HG03378 (cell line): ENCODE measurements around the gene NPC2.

Experiments
- ATAC-seq: cut with Tn5 transposase; IDR thresholded peaks from one replicate; pipeline ENCODE4 v1.9.1; 2021; ENCODE audit warnings: mild to moderate bottlenecking, moderate library complexity; ENCODE audit not compliant: unreplicated experiment

The NPC2 gene

DNA sequence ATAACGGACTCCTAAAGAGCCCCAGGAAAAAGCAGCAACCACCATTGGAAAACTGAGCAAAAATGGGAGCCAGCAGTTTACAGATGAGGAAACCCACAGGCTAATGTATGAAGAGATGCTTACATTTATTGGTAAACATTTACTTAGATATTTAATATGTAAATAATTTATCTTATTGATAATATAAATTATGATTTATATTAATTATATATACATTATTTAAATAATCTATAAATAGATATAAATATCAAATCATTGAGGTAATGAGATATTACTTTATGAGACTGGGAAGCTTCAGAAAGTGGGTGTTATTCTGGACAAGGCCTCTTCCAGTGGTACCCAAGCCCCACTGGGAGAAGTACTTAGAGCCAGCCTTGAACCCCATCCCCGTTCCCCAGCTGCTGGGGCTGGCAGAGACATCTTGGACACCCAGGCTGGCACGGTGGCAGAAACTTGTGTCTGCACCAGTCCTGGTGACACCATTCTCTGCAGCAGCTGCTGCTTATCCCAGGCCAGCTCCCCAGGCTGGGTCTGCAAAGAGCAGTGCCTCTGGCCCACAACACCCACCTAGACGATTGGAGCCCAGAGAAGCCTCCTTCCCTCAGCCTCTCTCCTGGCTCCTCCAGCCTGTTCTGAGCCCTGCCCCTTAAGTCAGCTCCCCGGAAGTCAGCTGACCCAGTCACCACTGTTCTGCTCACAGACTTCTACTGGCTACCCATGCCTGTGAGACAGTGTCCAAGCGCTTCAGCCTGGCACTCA lies 26.4 kb upstream of the NPC2 start:
- no peak for ATAC-seq

DNA sequence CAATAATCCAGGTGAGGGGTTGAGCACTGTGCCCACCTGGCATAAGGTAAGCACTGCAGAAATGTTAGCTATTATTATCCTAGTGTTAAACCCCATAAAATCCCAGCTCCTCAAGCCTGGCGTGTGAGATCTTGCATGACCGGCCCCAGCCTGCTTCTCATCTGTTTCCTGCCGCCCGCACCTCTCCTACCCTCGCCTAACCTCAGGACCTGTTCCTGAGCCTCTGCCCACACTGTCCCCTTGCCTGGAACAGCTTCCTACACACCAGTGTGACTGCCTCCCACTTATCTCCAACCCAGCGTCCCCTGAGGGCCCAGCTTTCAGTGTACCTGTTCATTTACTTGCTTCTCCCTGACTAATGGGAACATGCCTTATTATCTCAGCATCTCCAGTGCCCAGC lies 25.1 kb upstream of the NPC2 start:
- no peak for ATAC-seq

DNA sequence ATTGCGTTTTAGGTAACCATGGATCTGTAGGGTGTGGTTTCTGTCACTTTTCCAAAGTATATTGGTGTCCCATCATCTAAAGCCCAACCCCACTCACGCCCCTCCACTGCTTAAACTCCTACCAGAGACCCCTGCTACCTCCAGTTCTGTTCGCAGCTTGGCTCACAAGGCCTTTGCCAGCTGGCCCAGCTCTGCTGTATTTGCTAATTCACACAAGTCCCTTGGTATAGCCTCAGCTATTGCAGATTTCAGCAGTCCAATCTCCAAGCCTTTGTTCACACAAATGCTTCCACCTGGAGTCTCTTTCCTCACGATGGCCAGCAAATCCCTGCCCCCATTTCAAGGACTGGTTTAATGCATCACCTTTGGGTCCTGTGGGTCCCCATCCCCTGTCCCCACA lies 24.6 kb upstream of the NPC2 start:
- no peak for ATAC-seq

DNA sequence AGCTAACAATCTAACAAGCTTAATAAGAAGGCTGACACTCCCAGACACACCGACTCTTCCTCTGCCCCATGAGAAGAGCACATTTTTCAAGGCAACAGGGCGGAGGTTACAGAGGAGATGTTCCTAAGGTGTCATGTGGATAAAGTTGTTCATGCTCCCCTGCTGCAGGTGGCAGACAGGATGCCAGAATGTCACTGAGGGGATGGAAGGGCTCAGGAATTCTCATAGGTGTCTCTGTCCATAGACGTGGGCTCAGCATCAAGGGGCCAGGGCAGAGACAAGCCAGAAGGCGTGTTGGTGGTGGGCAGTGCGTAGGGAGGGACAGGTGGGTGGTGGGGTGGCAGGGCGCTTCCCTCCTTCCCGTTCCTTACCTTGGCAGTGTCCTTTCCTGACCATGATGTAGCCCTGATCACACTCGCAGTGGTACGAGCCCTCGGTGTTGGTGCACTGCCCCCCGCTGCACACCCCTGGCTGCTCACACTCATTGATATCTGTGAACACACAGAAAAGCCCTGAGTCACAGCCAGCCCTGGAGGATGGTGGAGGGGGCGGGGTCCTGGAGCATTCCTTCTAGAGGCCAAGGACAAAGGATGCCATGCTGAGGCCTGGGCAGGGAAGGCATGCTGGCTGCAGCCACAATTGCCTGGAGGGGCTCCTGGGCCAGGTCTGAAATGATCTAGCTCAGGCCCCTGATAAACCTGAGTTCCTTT lies 23.5 kb upstream of the NPC2 start:
- ATAC-seq: no peak

DNA sequence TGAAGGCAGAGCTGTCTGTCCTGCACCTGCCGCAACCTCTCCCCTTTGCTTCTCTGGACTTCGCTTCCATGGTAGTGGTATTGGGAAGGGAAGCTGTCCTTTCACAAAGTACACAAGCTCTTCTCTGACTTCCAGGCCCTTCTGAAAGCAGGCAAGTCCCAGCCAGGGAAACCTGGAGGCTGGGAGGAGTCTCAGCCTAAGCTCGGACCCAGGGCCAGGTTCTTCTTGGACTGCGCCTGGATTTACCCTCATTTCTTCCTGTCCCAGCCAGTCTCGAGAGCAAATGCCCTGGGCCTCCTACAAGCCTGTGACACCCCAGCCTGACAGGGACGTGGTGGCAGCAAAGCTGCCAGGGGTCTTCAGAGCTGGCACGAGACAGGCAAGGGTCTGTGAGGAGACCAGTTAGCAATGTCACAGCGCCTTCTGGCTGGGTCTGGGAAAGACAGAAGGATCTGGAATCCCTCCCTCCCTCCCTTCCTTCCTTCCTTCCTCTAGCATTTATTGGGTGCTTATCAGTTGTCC lies 22.8 kb upstream of the NPC2 start:
- ATAC-seq: no peak

DNA sequence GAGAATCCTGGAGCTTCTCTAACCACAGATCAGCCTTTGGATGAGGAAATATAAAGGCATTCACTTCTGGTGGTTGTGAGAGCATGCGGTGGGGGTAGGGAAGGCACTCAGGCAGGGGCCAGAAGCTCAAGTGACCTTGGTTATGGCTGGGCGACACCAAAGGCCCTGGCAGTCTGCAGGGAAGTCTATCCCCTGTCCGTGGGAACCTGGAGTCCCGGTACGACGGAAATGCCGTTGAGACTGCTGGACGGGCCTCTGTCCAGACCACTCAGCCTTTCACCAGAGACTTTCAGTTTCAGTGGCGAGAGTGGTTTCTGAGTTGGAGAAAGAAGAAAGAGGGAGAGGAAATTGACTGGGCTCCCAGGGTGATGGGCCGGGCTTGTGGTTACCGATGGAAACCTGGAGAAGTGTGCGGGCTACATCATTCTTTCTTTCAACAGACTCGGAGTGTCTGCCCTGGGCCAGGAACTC lies 21.4 kb upstream of the NPC2 start:
- ATAC-seq: no peak

DNA sequence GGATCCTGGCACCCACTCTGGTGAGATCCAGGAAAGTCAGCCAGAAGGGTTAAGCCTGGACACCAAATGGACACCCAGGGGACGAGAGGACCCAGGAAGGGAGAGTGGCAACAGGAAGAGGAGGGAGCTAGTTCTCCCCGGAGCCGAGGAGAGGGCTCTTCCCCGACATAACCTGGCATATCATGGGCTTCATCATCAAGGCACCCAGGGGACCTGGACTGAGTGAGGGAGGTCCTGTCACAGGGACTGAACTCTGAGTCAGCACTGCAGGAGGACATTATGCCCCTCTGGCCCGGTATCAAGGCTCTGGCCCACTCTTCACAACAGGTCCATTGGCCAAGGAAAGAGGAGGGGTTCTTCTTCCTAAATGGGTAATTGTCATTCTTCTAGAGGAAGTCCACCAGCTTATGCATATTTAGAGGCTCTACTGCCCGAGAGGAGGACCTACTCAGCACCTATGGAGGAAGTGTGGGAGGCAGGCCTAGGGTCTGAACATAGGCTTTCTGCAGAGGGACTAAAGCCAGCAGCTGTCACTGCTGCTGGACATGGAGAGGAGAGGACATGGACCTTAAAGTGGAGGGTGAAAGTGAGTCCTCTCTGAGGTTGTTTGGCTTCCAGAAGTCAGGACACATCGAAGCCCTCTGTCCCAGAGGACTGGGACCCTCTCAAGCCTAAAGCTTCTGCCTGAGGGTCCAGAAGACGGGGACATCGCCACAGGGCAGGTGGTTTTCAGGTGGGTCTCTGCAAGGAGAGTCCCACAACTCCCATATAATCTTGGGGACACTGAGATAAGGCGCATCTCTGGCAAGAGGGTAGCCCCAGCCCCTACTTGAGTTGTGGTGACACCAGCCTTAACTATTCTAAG lies 19.1 kb upstream of the NPC2 start:
- ATAC-seq: no peak

DNA sequence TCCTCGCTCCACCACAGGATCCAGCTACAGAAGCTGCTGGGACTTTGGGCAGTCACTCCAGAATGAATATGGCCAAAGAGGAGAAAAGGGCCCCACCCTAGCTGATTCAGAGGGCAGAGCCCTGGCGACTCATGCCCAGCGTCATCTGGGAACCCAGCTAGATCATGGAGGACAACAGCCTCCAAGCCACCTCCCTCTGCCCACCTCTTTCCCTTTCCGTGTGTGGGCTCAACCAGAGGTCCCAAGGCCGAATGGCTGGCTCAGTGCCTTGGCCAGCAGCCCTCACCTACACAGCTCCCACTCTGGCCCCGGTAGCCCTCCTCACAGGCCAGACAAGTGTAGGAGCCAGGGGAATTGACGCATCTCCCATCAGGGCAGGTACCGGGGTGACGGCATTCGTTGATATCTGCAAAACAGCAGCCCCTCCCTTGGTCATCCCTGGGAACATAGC lies 17.9 kb upstream of the NPC2 start:
- ATAC-seq: no peak

DNA sequence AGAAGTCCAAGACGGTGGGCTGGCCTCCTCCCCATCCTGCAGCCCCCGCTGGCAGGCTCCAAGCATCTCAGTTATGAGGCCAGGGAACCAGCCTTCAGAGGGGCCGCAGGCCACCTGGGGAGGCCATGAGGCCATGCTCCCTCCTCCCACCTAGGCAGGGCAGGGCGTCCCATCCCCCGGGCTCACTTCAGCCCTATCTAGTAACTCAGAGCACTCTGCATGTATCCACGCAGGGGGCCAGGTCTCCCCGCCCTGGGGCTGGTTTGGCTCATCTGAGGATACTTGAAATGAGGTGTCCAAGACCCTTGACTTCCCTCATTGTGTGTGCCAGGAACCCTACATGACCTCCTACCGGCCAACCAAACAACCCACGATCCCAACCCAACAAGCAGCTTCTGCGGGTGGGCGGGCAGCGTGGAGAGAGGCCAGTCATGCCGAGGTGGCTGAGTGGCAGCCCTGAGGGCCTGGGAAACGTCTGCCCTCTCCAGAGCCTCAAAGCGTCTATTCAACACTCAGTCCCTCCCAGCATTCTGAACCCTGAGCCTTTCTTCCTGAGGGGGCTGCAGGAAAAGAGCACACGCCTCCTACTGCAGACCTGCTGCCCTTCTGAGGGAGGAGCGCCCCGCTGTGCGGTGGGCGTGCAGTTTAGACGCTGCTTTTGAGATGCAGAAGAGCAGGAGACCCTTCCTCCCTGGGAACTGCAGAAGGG lies 17.3 kb upstream of the NPC2 start:
- no peak for ATAC-seq

DNA sequence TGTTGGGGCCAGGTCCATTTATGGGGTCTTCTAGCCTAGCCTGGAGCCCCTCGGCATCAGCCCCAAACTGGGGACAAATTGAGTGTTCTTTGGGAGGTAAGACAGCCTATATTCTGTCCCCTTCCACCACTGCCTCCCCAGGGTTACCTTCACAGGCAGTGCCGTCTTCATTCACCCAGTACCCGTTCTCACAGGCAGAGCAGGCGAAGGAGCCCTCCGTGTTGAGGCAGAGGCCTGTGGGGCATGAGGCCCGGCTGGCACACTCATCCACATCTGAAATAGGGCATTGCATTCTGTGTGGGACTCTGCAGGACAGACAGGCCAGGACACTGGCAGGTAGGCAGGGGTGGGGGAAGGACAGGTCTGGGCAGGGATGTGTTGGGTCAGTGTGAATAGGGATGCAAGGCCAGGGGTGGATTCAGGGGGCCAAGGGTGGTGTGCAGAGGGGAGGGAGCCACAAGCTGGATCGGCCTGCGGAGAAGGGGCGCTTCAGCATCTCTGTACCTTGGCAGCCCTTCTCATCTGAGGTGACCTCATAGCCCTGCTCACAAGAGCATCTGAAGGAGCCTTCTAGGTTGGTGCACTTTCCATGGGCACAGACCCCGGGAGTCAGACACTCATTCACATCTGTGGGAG lies 16.6 kb upstream of the NPC2 start:
- ATAC-seq: no peak

DNA sequence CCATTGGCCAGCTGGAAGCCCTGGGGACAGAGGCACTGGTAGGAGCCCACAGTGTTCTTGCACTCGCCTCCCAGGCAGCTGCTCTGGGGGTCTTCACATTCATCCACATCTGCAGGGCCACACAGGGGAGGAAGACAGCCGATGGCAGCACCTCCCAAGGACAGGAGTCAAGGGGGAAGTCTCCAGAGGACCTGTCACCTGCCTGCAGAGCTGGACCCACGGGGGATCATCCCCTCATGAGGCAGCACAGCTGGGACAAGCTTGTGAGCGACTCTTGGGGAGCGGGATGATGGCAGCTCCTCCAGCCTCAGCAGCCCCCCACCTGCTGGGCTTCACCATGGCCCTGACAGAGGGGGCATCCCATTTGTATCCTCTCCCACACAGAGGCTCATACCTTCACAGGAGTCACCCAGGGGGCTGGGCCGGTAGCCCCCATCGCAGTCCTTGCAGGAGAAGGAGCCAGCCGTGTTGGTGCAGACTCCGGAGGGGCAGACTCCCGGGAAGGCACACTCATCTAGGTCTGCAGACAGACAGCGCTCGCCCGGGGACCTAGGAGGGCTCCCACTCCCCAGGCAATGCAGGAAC lies 15.8 kb upstream of the NPC2 start:
- ATAC-seq: no peak

DNA sequence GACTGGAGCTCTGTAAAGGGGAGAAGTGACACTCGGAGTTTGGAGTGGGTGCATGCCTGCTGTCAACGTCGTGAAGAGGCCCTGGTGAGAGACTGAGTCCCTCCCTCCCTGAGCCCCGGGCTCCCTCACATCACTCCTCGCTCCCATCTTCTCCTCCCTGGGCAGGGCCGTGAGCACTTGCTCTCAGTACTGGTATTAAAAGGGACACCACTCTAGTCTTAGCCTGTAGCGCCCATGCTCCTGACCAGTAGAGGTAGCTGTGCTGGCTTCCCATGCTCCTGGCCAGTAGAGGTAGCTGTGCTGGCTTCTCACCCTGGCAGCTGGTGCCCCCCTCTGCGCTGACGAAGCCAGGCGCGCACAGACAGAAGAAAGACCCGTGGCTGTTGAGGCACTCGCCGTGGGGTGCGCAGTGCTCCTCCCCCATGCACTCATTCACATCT lies 15.2 kb upstream of the NPC2 start:
- ATAC-seq: no peak

DNA sequence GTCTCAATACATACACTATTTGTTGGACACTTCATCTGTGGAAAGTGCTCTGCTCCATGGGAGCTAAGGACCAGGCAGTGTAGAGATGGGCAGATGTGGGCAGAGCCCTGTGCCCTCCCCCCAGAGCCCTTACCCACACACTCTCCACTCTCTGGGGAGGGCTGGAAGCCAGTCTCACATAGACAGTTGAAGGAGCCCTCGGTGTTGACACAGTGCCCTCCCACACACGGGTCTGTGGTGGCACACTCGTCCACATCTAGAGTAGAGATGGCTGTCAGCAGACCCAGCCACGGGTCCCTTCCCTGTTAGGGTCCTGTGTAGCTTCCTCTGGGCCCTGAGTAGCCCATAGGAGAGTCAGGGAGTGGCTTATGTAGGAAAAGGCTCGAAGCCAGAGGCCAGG lies 14.7 kb upstream of the NPC2 start:
- ATAC-seq: no peak

DNA sequence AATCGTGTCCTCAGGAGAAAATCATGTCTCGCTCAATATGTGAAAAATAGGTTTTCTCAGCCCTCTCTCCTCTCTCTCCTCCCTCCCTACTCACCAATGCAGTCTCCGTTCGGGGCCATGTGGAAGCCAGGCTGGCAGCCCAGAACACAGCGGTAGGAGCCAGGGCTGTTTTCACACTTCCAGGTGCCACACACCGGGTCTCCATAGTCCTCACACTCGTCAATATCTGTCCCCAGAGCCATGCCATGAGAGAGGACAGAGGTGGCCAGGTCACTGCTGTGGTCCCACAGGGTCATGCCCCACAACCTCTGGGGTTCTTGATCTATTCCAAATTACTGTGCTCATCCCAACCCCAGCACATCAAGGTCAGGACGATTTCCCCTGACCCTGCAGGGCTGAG lies 14.0 kb upstream of the NPC2 start:
- no peak for ATAC-seq

DNA sequence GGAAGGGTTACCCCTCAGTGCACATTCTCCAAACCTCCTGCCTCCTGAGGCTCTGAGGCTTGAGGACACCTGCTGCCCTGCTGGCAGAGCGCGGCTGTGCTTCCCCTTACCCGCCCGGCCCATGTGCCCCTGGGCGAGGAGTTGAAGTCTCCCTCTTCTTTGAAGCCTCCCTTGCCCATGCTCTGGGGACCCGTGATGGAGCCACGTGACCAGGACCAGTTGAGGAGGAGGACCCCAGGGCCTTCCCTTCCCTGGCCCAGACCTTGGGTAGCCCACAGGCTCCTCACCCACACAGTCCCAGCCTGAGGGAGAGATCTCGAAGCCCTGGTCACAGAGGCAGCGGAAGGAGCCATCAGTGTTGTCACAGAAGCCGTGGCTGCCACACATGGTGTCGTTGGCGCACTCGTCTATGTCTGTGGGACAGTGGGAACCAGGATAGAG lies 13.3 kb upstream of the NPC2 start:
- no peak for ATAC-seq

DNA sequence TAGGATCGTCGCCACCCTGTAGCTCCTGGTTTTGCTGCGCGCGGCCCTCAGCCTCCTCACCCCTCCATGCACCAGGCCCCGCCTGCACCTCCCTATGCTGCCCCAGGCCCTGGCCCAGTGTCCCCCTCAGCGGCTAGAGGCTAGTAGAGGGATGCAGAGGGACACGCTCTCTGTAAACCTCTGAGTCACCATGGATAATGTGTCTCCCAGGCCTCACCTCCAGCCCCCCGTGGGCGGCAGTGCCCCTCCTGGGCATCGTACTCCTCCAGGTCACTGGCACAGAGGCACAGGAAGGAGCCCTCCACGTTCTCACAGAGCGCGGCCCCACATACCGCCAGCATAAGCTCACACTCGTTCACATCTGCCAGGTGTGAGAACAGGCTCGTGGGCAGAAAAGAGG lies 12.7 kb upstream of the NPC2 start:
- ATAC-seq: no peak

DNA sequence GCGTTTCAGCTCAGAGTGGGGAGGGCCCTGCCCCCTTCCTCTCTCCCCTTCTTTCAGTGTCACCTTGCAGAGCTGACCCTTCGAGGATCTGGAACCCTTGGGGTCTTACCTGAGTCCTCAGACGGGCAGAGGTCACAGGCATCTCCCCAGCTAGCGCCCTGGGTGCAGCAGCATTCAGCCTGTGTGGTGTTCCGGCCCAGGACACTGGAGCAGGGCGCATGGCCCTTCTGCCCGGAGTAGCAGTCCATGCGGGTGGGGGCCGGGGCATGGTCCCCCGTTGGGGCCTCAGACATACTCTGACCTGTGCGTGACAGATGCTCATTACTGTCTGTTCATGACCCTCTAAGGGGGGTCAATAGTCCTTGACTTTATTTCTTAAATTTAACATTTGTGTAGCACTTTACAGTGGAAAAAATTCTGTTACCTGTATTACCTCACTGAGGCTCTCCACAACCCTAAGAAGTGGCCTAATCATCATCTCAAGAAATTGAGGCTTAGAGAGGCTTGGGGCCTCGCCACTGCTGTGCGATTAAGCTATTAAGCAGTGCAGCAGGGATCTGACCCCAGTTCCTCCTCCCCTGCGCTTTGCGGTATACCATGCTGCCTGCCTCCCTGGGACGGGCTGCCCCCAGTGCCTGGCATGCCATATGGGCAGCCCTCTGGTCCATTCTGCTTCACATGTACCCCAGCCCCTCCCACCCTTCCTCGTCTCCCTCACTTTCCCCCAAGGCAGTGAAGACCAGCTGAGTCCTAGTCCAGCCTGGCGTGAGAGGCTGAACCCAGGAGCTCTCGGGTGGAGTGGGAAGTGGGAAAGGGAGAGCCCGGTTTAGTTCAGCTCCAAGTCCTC lies 12.0 kb upstream of the NPC2 start:
- no peak for ATAC-seq

DNA sequence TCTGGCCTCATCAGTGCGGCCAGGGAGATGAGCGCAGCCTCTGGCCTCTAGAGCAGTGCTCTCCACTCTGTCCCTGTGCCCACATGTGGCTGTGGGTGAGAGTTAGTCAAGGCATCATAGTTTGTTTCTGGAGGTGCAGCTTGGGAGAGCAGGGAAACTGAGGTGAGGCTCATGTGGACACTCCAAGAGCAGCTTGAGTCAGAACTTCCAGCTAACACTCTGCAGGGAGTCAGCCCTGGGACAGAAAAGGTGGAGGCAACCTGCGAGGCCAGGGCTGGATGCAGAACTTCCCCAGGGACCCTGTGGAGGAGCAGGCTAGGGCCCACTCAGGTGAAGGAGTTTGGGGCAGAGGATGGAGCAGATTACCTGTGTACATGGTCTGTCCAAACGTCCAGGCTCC lies 11.3 kb upstream of the NPC2 start:
- no peak for ATAC-seq

DNA sequence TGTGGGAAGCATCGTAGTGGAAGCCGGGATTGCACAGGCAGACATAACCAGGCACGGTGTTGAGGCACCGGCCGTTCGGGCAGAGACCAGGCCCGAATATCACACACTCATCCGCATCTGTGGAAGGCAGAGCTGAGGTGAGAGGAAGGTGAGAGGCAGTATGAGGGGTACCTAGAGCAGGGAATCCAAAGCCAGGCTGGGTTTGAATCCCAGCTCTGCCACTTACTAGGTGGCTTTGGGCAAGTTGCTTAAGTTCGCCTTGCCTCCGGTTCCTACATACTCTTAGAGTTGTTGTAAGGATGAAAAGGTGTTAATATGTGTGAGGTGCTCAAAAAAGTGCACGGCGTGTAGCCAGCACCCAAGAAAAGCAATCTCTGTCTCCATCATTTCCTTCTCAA lies 10.8 kb upstream of the NPC2 start:
- no peak for ATAC-seq
